IMR-90 (cell line): ENCODE results near the gene ACADL. TPM values are rescaled to one million over a fixed set of nuclear protein-coding genes. Genes with fewer than 3 reads are reported as not detected.

Source experiments
- ATAC-seq: fragments of 200-7000 bp; cut with Tn5 transposase; 2 replicates; pipeline ENCODE4 v1.9.1; 2020; ENCODE audit warnings: low read depth, mild to moderate bottlenecking, moderate library complexity
- BruUV-seq: library from RNA; stranded (reverse); fragments of 400-500 nt; replicated peaks from 2 replicates; lab custom pipeline; 2021; lab: Mats Ljungman, UMichigan
- CTCF ChIA-PET: fragments of 300-600 bp; formaldehyde crosslinking; extraction: SDS; loops from one replicate; lab custom pipeline; 2021; ENCODE audit warnings: antibody characterized with exemption; lab: Yijun Ruan, JAX
- POLR2A ChIA-PET: fragments of 300-600 bp; sonication (Branson Sonifier 250); formaldehyde crosslinking; loops from one replicate; lab custom pipeline; 2022; ENCODE audit warnings: antibody characterized with exemption; ENCODE audit not compliant: unreplicated experiment; lab: Charles Lee
- DNase-seq: peaks from one replicate; pipeline ENCODE4 v3.0.0; 2013
- H2AFZ ChIP-seq: replicated peaks from 2 replicates; pipeline ENCODE3; 2013; ENCODE audit warnings: low read length, mild to moderate bottlenecking; ENCODE audit not compliant: poor library complexity
- H2AK5ac ChIP-seq: 2 replicates; pipeline ENCODE4 v1.6.1; 2013; ENCODE audit warnings: low read depth, low read length, inconsistent platforms
- H2AK9ac ChIP-seq: replicated peaks from 2 replicates; pipeline ENCODE3; 2013; ENCODE audit warnings: mild to moderate bottlenecking, low read depth, low read length, moderate library complexity; ENCODE audit not compliant: poor library complexity
- H2BK120ac ChIP-seq: 2 replicates; pipeline ENCODE4 v1.6.1; 2013; ENCODE audit warnings: low read depth, low read length, inconsistent platforms
- H2BK15ac ChIP-seq: 3 replicates; pipeline ENCODE4 v1.6.1; 2013; ENCODE audit warnings: low read depth, low read length, inconsistent platforms
- H2BK20ac ChIP-seq: 2 replicates; pipeline ENCODE4 v1.6.1; 2013; ENCODE audit warnings: low read depth, mild to moderate bottlenecking, inconsistent platforms, low read length, moderate library complexity
- H2BK5ac ChIP-seq: 2 replicates; pipeline ENCODE4 v1.6.1; 2013; ENCODE audit warnings: mild to moderate bottlenecking, low read depth, low read length, inconsistent platforms; ENCODE audit not compliant: poor library complexity, severe bottlenecking
- H3K14ac ChIP-seq: replicated peaks from 2 replicates; pipeline ENCODE4 v1.6.1; 2013; ENCODE audit warnings: low read depth, low read length, inconsistent platforms
- H3K18ac ChIP-seq: 2 replicates; pipeline ENCODE4 v1.6.1; 2013; ENCODE audit warnings: low read depth, low read length, control low read depth
- H3K23ac ChIP-seq: 2 replicates; pipeline ENCODE4 v1.6.1; 2013; ENCODE audit warnings: low read depth, low read length, inconsistent platforms
- H3K27ac ChIP-seq: 2 replicates; pipeline ENCODE4 v1.5.1; 2013; ENCODE audit warnings: mild to moderate bottlenecking, control low read depth, low read length; ENCODE audit not compliant: insufficient read depth
- H3K27me3 ChIP-seq: 2 replicates; pipeline ENCODE4 v1.6.1; 2013; ENCODE audit warnings: low read length; ENCODE audit not compliant: control insufficient read depth, insufficient read depth
- H3K36me3 ChIP-seq: 2 replicates; pipeline ENCODE4 v1.6.1; 2013; ENCODE audit warnings: low read length, mixed read lengths; ENCODE audit not compliant: control insufficient read depth, insufficient read depth
- H3K4ac ChIP-seq: 2 replicates; pipeline ENCODE4 v1.6.1; 2013; ENCODE audit warnings: low read depth, low read length, inconsistent platforms
- H3K4me1 ChIP-seq: 2 replicates; pipeline ENCODE4 v1.6.1; 2013; ENCODE audit warnings: low read length, mixed read lengths; ENCODE audit not compliant: control insufficient read depth, insufficient read depth
- H3K4me2 ChIP-seq: 2 replicates; pipeline ENCODE4 v1.6.1; 2013; ENCODE audit warnings: low read depth, mild to moderate bottlenecking, control low read depth, low read length, moderate library complexity
- H3K4me3 ChIP-seq: 2 replicates; pipeline ENCODE4 v1.5.1; 2013; ENCODE audit warnings: low read depth, mild to moderate bottlenecking, control low read depth, low read length, moderate library complexity; ENCODE audit not compliant: insufficient read depth
- H3K56ac ChIP-seq: 2 replicates; pipeline ENCODE4 v1.6.1; 2013; ENCODE audit warnings: low read length, inconsistent platforms; ENCODE audit not compliant: insufficient read depth; ENCODE audit errors: extremely low read depth
- H3K79me1 ChIP-seq, 2 experiments: 2 replicates each; pipeline ENCODE4 v1.6.1; 2013; ENCODE audit warnings: low read length in 2 of 2, inconsistent platforms in 1 of 2, low read depth in 1 of 2
- H3K9ac ChIP-seq: 2 replicates; pipeline ENCODE4 v1.6.1; 2013; ENCODE audit warnings: low read depth, low read length, control low read depth
- H3K9me1 ChIP-seq: 2 replicates; pipeline ENCODE4 v1.6.1; 2013; ENCODE audit warnings: low read length, inconsistent platforms; ENCODE audit not compliant: insufficient read depth
- H3K9me3 ChIP-seq: 2 replicates; pipeline ENCODE4 v1.6.1; 2013; ENCODE audit warnings: low read length; ENCODE audit not compliant: control insufficient read depth, insufficient read depth
- H4K20me1 ChIP-seq: 2 replicates; pipeline ENCODE4 v1.6.1; 2013; ENCODE audit warnings: low read length, inconsistent platforms; ENCODE audit not compliant: insufficient read depth
- H4K5ac ChIP-seq: 2 replicates; pipeline ENCODE4 v1.6.1; 2013; ENCODE audit warnings: mild to moderate bottlenecking, low read depth, low read length, control low read depth
- H4K8ac ChIP-seq, 2 experiments: 2 replicates each; pipeline ENCODE4 v1.6.1; 2013; ENCODE audit warnings: low read depth in 2 of 2, low read length in 2 of 2, control low read depth in 1 of 2, inconsistent platforms in 1 of 2
- H4K91ac ChIP-seq: 2 replicates; pipeline ENCODE4 v1.6.1; 2013; ENCODE audit warnings: low read depth, low read length, inconsistent platforms; ENCODE audit not compliant: insufficient read depth
- BHLHE40 ChIP-seq: fragments of 150-350 bp; IDR thresholded peaks from 2 replicates; pipeline ENCODE4 v1.6.1; 2016; ENCODE audit warnings: mild to moderate bottlenecking, low read depth, low read length
- CHD1 ChIP-seq: IDR thresholded peaks from 2 replicates; pipeline ENCODE4 v1.6.1; 2012; ENCODE audit warnings: low read depth, low read length, improper control_type of control experiment
- ELK1 ChIP-seq: fragments of 150-350 bp; IDR thresholded peaks from 2 replicates; pipeline ENCODE4 v1.6.1; 2016; ENCODE audit warnings: low read depth, mild to moderate bottlenecking, low read length, moderate library complexity, borderline replicate concordance
- FOS ChIP-seq: fragments of 150-350 bp; IDR thresholded peaks from 2 replicates; pipeline ENCODE4 v1.6.1; 2016; ENCODE audit warnings: low read depth, low read length
- MAFK ChIP-seq: IDR thresholded peaks from 2 replicates; pipeline ENCODE4 v1.6.1; 2012; ENCODE audit warnings: low read depth, low read length, improper control_type of control experiment
- MAZ ChIP-seq: IDR thresholded peaks from 2 replicates; pipeline ENCODE4 v1.6.1; 2012; ENCODE audit warnings: low read depth, mild to moderate bottlenecking, low read length, improper control_type of control experiment, moderate library complexity, borderline replicate concordance
- MXI1 ChIP-seq: IDR thresholded peaks from 2 replicates; pipeline ENCODE4 v1.6.1; 2012; ENCODE audit warnings: low read depth, mild to moderate bottlenecking, low read length, moderate library complexity, borderline replicate concordance
- RAD21 ChIP-seq: IDR thresholded peaks from 2 replicates; pipeline ENCODE4 v1.6.1; 2012; ENCODE audit warnings: low read length, improper control_type of control experiment
- RCOR1 ChIP-seq: IDR thresholded peaks from 2 replicates; pipeline ENCODE4 v1.6.1; 2012; ENCODE audit warnings: mild to moderate bottlenecking, low read length, improper control_type of control experiment; ENCODE audit not compliant: insufficient replicate concordance
- RFX5 ChIP-seq: IDR thresholded peaks from 2 replicates; pipeline ENCODE4 v1.8.0; 2012; ENCODE audit warnings: low read depth, mild to moderate bottlenecking, low read length, moderate library complexity
- SMC3 ChIP-seq: fragments of 150-350 bp; IDR thresholded peaks from 2 replicates; pipeline ENCODE4 v1.6.1; 2016; ENCODE audit warnings: low read depth, mild to moderate bottlenecking, antibody characterized with exemption, low read length, moderate library complexity
- USF2 ChIP-seq: fragments of 150-350 bp; IDR thresholded peaks from 2 replicates; pipeline ENCODE4 v1.6.1; 2017; ENCODE audit warnings: mild to moderate bottlenecking, antibody characterized with exemption, low read length, low read depth
- WGBS, 2 experiments: methylation state at CpG; one replicate each; pipeline versions ENCODE4 v1.1.5 to v1.1.7; 2013; ENCODE audit warnings: missing lambda C conversion rate in 2 of 2; ENCODE audit not compliant: insufficient read length in 1 of 2; ENCODE audit errors: extremely low coverage in 2 of 2; 5-methylcytosine and 5-hydroxymethylcytosine counted together
- dilution Hi-C: fragments of 300-500 bp; cut with HindIII; formaldehyde crosslinking; loops from one replicate; pipeline ENCODE4 v1.14.3; 2018; ENCODE audit warnings: low sequenced_read_pairs; ENCODE audit not compliant: unreplicated experiment
- in situ Hi-C: fragments of 300-500 bp; cut with MboI; formaldehyde crosslinking; loops from 3 replicates; pipeline ENCODE4 v1.14.3; 2019; ENCODE audit warnings: low sequenced_read_pairs, inconsistent platforms, mixed read lengths
- intact Hi-C: fragments of 100-400 bp; cut with micrococcal nuclease; formaldehyde crosslinking; loops from 2 replicates; pipeline ENCODE4 v1.10.0; 2022
- polyA plus RNA-seq, 3 experiments: library from polyadenylated mRNA; depleted of rRNA; stranded (reverse); fragments of >200 nt; gene quantifications; 2 replicates each; pipeline ENCODE4 v1.2.3, GENCODE V29; 2012; ENCODE audit warnings: low replicate concordance in 1 of 3
- total RNA-seq: library from RNA; depleted of rRNA; stranded (reverse); fragments of >200 nt; gene quantifications from 2 replicates; pipeline ENCODE4 v1.2.3, GENCODE V29; 2012

ACADL gene
- total and polyA plus RNA-seq, 2 of the 4 experiments (the other 2 are of a cell fraction), result not detected

- H3K4me1 ChIP-seq, result no peaks in the 10 kb centered on the region
- H2BK120ac ChIP-seq, result no peak overlapping the region
- H3K4ac ChIP-seq, result no peak overlapping the region
- ChIA-PET CTCF (interaction anchor here (1.1 kb wide), 1 partner anchor 9 kb away, joined by 3 read pairs; no protein-coding TSS in a partner anchor), POLR2A (no interaction called here)
- BruUV-seq, result no TSS peak
- no peak overlapping the region for H3K4me2 ChIP-seq
- no peak overlapping the region for H2AK5ac ChIP-seq
- no peaks in the 10 kb centered on the region for H3K79me1 ChIP-seq
- H3K56ac ChIP-seq, result no peak overlapping the region
- no peak overlapping the region for H3K27ac ChIP-seq
- no peak for ATAC-seq
- TF ChIP-seq RFX5, result no peak
- TF ChIP-seq BHLHE40, result no peak
- no peak for TF ChIP-seq USF2
- no peak for TF ChIP-seq MAFK
- TF ChIP-seq RCOR1, result no peak
- TF ChIP-seq MXI1, result no peak
- no peak for TF ChIP-seq CHD1
- TF ChIP-seq MAZ, result no peak
- no peak for TF ChIP-seq FOS
- TF ChIP-seq SMC3, result no peak
- TF ChIP-seq RAD21, result no peak
- no peak for TF ChIP-seq ELK1
- no peaks in the 10 kb centered on the region for H3K27me3 ChIP-seq
- no peak overlapping the region for H4K8ac ChIP-seq
- intact Hi-C loops (loop anchor here (1.0 kb wide), 1 partner anchor 18 kb away; no protein-coding TSS in a partner anchor), in situ Hi-C loops (loop anchor here (25.0 kb wide), 1 partner anchor 871 kb away; no protein-coding TSS in a partner anchor), dilution Hi-C loops (no loop called here)
- no peak for DNase-seq
- H2AFZ ChIP-seq, result no peak overlapping the region
- no CpG with 5 or more reads among the region's 1 CpG for WGBS, 2 experiments
- no peak overlapping the region for H3K14ac ChIP-seq
- H3K9me1 ChIP-seq, result no peaks in the 10 kb centered on the region
- no peak overlapping the region for H3K18ac ChIP-seq
- H2AK9ac ChIP-seq, result no peak overlapping the region
- H4K20me1 ChIP-seq, result no peaks in the 10 kb centered on the region
- H3K9ac ChIP-seq, result no peak overlapping the region
- H3K23ac ChIP-seq, result no peak overlapping the region
- no peaks in the 10 kb centered on the region for H3K9me3 ChIP-seq
- no peaks in the 10 kb centered on the region for H3K36me3 ChIP-seq
- H2BK15ac ChIP-seq, result no peak overlapping the region
- H2BK5ac ChIP-seq, result no peak overlapping the region
- H4K5ac ChIP-seq, result no peak overlapping the region
- H4K91ac ChIP-seq, result no peak overlapping the region
- no peak overlapping the region for H3K4me3 ChIP-seq
- no peak overlapping the region for H2BK20ac ChIP-seq
These were observed 17.3 kb downstream of the ACADL start for GRCh38 chr2:210207929-210208328.
